Measurements from ENCODE around the gene CNST.

CNST gene

DNA sequence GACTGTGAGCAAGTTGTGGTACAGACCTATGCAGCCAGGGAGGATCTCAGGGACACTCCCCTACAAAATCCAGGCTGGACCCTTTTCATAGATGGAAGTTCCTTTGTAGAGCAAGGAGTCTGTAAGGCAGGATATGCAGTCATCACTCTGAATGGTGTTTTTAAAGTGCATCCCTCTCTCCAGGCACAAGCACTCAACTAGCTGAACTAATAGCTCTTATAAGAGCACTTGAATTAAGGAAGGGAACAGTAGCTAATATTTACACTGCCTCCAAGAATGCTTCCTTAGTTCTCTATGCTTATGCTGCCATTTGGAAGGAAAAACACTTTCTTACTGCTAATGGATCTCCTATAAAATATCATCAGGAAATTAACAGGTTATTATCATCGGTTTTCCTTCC is 32.1 kb upstream of the CNST start:
- POLR2A ChIA-PET (ENCODE audit: low non-redundant PET): no interaction called here
- CTCF ChIA-PET: interaction anchor here (0.6 to 0.7 kb wide), 2 partner anchors 31 to 87 kb away, joined by 3 to 5 read pairs; no protein-coding TSS in a partner anchor
- H3K27ac ChIP-seq: no peak overlapping the region
- no peak for DNase-seq (ENCODE audit: low spot score)
- TF ChIP-seq, protein P1, sequence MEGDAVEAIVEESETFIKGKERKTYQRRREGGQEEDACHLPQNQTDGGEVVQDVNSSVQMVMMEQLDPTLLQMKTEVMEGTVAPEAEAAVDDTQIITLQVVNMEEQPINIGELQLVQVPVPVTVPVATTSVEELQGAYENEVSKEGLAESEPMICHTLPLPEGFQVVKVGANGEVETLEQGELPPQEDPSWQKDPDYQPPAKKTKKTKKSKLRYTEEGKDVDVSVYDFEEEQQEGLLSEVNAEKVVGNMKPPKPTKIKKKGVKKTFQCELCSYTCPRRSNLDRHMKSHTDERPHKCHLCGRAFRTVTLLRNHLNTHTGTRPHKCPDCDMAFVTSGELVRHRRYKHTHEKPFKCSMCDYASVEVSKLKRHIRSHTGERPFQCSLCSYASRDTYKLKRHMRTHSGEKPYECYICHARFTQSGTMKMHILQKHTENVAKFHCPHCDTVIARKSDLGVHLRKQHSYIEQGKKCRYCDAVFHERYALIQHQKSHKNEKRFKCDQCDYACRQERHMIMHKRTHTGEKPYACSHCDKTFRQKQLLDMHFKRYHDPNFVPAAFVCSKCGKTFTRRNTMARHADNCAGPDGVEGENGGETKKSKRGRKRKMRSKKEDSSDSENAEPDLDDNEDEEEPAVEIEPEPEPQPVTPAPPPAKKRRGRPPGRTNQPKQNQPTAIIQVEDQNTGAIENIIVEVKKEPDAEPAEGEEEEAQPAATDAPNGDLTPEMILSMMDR (conservative IDR thresholded peaks at IDR 0.05; ENCODE audit: low read depth): no peak

DNA sequence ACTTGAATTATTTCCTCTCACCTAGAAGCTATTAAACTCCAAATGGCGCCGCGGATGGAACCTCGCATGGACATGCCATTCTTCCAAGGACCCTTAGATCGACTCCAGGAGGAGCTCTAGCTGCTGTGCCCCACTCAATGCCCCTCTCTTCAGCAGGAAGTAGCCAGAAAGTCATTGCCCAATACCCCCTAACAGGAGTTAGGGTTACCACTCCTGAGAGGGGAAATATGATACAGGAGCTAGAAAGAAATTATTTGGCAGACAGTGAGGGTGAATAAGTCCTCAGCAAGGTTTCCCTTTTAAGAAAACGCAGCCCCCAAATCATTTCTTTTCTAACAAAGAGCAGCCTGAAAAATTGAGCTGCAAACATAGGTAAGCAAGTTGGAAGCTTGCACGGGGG is 28.8 kb upstream of the CNST start:
- ChIA-PET POLR2A (ENCODE audit: low non-redundant PET) (interaction anchor here (0.6 kb wide), 1 partner anchor 10 kb away, joined by 8 read pairs; no protein-coding TSS in a partner anchor), CTCF (interaction anchor here (0.8 kb wide), 1 partner anchor 9 kb away, joined by 3 read pairs; no protein-coding TSS in a partner anchor)
- no peak overlapping the region for H3K27ac ChIP-seq
- TF ChIP-seq, protein P1 (conservative IDR thresholded peaks at IDR 0.05; ENCODE audit: low read depth): no peak
- no peak for DNase-seq (ENCODE audit: low spot score)

- ChIA-PET POLR2A (ENCODE audit: low non-redundant PET) (no interaction called here), CTCF (interaction anchor here (0.8 kb wide), 1 partner anchor 8 kb away, joined by 3 read pairs; no protein-coding TSS in a partner anchor)
- DNase-seq (ENCODE audit: low spot score): no peak
- TF ChIP-seq, protein P1 (conservative IDR thresholded peaks at IDR 0.05; ENCODE audit: low read depth): no peak
- no peak overlapping the region for H3K27ac ChIP-seq
Observed at GRCh38 chr1:246537887-246538286, 28.4 kb upstream of the CNST start.

DNA sequence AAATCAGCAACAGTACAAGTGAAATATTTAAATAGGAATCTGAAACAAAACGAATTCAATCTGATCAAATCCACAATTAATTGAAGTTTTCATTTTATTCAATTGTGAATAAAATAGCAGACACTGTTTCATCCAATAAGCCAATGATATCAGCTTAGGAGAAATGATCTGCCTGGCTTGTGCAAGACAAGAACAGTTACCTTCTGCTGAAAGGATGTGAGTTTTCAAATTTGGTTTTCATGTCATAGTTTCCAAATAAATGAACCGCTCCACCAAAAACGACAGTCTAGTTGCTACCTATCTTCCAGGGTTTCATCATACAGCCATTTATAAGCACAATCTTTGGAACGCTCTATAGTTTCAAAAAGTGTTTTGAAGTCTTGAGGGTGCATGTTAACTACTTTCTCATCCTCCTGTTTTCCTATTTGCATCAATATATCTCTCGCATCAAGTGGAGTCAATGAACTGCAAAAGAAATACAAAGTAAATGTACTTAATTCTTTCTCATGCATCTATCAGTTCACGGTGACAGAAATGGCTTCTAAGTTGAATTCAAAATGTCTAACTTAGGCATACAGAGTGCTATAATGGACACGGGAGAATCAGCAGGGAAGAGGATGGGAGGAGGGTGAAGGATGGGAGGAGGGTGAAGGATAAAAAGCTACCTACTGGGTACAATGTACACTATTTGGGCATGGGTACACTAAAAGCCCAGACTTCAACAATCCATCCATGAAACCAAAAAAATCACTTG is 25.3 kb upstream of the CNST start:
- TF ChIP-seq, protein P1 (conservative IDR thresholded peaks at IDR 0.05; ENCODE audit: low read depth): no peak
- POLR2A ChIA-PET (ENCODE audit: low non-redundant PET): no interaction called here

DNA sequence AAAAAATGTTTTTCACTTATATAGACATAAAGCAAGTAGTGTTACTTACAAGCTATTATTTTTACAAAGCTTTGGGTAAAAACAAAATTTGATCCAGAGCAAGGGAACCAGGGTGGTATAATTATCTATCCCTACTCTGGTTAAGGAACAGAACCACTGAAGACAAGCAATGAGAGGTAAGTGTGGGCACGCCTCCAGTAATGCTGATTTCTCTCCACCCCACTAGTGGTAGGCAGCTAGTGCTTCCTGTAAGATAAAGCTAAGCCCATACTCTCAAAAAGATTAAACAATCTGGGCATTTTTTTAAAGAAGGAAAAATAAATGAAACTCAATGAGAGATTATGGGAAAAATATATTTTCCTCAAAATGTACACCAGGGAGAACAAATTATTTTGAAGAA is 22.3 kb upstream of the CNST start:
- H3K27ac ChIP-seq: no peak overlapping the region
- CTCF ChIA-PET: no interaction called here
- DNase-seq (ENCODE audit: low spot score): no peak
- POLR2A ChIA-PET (ENCODE audit: low non-redundant PET): interaction anchor here (0.6 kb wide), 1 partner anchor 37 kb away, joined by 3 read pairs; no protein-coding TSS in a partner anchor
- TF ChIP-seq, protein P1 (conservative IDR thresholded peaks at IDR 0.05; ENCODE audit: low read depth): no peak

More for the DNA sequence above, 25.3 kb upstream of the CNST start:
- CTCF ChIA-PET: no interaction called here
- H3K27ac ChIP-seq: no peak overlapping the region
- DNase-seq (ENCODE audit: low spot score): no peak

- TF ChIP-seq, protein P1 (conservative IDR thresholded peaks at IDR 0.05; ENCODE audit: low read depth): no peak
- ChIA-PET CTCF (no interaction called here), POLR2A (ENCODE audit: low non-redundant PET) (interaction anchor here (0.7 kb wide), 1 partner anchor 898 kb away, joined by 5 read pairs; no protein-coding TSS in a partner anchor)
- H3K27ac ChIP-seq: no peak overlapping the region
- DNase-seq (ENCODE audit: low spot score): no peak
Observed at GRCh38 chr1:246549665-246550064, 16.6 kb upstream of the CNST start.
